Suppressor macrophage (primary cell): ENCODE measurements around the gene UQCC3.

Experiments used
- DNase-seq, 4 experiments: peaks; one replicate each; pipeline ENCODE4 v3.0.0-alpha.2; 2020 to 2022

UQCC3 gene

DNA sequence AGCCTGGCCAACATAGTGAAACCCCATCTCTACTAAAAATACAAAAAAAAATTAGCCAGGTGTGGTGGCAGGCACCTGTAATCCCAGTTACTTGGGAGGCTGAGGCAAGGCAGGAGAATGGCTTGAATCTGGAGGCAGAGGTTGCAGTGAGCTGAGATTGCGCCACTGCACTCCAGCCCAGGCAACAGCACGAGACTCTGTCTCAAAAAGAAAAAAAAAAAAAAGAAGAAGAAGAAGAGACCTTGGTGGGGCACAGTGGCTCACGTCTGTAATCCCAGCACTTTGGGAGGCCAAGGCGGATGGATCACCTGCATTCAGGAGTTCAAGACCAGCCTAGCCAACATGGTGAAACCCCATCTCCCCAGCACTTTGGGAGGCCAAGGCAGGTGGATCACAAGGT is 32.4 kb downstream of the UQCC3 start:
- peak; percentile 18 to 59 (median 54) for DNase-seq

- peak; percentile 11 to 35 (median 31) for DNase-seq
Observed at GRCh38 chr11:62705413-62705812, 33.9 kb downstream of the UQCC3 start.

GRCh38 chr11:62705880-62706849 is 34.7 kb downstream of the UQCC3 start:
- peak; percentile 96 to 99 (median 98) for DNase-seq

GRCh38 chr11:62706850-62707247 is 35.4 kb downstream of the UQCC3 start:
- no peak for DNase-seq

- DNase-seq = no peak
Observed at GRCh38 chr11:62707277-62707861, 35.9 kb downstream of the UQCC3 start, which contains the start of the genes BSCL2 and GNG3. TSS of gene BSCL2 (minus strand) at chr11:62707424. CDS start at chr11:62707195, 229 bp downstream. TSS of gene GNG3 (plus strand) at chr11:62707676. CDS start at chr11:62708296, 620 bp downstream.

GRCh38 chr11:62708392-62708791 is 36.9 kb downstream of the UQCC3 start:
- no peak for DNase-seq

DNA sequence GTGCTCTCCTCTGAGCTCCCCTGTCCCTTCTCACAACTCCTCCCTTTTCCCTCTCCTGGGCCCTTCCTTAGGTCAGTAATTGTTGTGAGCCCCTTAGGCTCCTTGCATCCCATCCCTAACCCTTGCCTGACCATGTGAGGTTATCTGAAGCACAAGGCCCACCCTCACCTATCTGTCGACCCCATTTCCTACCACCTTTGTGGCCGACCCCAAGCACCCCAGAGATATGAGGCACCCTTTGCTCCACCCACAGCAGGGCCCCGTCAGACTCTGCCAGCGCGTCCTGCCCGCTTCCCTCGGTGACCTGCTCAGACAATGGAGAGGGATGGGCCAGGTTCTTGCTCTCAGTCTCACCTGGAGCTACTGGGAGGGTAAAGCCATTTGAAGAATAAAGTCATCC is 37.3 kb downstream of the UQCC3 start:
- DNase-seq = peak in 1 of 4 experiments; percentile 35

- peak; percentile 98 to 99 (median 98) for DNase-seq
Observed at GRCh38 chr11:62709247-62710000, 38.0 kb downstream of the UQCC3 start.

DNA sequence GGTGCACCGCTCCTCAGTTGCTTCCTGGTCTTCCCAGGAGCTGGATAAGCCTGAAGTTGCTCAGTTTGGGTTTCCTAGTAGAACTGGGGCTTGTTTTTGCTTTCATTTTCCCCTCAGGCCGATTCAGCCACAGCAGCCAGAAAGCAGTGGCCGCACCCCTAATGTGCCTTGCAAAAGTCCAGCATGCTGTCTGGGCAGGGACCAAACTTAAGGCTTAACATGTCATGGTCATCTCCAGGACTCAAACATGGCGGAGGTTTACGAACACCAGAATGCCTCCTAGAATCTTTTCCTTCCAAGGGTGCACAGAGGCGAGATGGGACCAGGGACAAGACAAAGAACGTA is 38.5 kb downstream of the UQCC3 start:
- peak; percentile 21 to 49 (median 37) for DNase-seq

GRCh38 chr11:62712276-62712812 is 40.9 kb downstream of the UQCC3 start:
- DNase-seq = no peak

GRCh38 chr11:62712861-62713260 is 41.4 kb downstream of the UQCC3 start:
- DNase-seq = no peak

GRCh38 chr11:62713343-62713742 is 41.9 kb downstream of the UQCC3 start:
- DNase-seq = no peak

GRCh38 chr11:62715150-62716130 is 44.0 kb downstream of the UQCC3 start:
- DNase-seq = no peak

DNA sequence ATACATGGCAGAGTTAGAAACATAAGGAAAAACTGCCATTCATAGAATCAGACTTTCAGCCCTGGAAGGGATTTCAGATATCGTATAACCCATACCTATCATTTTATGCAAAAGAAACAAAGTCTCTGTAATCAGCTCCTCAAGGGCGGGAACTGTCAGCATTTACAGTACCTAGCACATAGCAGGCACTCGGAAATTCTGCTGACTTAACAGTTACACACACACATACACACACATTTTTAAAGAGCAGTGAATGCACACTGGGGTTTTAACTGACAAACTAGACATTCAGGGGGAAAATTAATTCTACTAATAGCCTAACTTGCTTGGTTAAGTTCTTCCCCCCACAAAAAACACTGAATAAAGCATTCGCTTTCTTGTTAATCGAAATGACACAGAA is 44.7 kb downstream of the UQCC3 start:
- no peak for DNase-seq

DNA sequence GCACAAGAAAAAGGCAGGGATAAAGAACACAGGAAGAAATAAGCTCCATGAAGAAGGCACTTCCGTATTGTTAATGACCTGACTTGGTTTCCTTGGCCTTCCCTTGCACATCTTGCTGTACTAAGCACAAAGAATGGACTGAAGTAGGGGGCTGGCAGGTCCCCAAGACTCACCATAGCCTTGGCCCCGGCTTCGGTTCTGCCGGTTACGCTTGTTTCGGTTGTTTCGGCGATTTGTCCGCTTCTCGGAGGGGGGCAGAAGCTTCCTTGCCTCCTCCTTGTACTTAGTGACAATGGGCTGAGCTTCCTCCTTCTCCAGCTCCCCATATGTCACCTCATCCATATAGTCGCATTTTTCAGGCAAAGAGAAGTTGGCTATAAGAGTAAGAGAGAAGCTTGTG is 45.3 kb downstream of the UQCC3 start:
- no peak for DNase-seq

DNA sequence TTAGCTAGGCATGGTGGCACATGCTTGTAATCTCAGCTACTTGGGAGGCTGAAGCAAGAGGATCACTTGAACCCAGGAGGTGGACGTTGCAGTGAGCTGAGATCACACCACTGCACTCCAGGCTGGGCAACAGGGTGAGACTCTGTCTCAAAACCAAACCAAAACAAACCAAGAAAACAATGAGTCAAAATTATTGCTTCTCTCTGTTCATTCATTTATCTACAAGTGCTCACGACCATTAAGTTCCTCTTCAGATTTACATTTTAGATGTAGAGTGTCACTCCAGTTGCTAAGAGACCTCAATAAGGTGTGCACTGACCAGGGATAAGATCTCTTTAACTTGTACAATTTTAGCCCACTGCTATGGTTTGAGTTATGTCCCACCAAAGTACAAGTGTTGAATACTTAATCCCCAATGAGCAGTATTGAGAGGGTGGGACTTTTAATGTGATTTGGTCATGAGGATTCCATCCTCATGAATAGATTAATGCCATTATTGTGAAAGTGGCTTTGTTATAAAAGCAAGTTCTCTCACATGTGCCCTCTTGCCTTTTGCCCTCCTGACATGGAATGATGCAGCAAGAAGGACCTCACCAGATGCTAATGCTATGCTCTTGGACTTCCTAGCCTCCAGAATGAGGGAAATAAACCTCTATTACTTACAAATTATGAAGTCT is 48.0 kb downstream of the UQCC3 start:
- no peak for DNase-seq

- no peak for DNase-seq
Observed at GRCh38 chr11:62721994-62722393, 50.5 kb downstream of the UQCC3 start.
